Measurements from ENCODE around the gene KCNA3.

DNA sequence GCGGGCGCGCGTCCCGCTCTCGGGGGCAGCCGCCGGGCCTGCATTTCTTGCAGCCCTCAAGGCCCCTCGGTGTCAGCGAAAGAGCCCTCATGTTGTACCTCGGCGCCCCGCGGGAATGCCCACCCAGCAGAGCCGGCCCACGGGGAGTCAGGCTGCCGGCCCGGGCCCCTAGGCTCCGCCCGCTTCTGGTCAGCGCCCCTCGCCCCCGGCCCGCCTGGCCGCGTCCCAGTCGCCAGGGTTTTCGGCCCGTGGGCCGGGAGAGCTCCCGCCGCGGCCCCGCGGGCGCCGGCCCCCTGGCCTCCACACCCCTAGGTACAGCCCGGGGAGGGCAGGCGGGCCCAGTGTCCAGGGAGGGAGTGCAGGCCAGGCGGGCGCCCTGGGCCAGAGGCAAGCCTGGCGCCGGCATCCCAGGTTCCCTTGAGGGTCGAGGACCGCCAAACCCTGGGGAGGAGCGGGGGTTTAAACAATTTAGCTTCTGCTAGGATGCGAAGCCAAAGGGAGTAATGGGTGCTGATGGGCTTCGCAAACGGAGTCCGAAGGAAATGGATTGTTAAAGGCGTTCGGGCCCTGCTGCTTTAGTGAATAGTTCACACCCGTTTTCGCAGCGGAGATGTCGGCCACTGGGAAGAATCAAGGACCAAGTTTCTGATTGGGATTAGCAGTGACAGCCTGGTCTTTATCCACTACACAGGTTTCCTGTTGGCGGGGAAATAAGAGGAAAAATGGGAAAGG lies 486 bp upstream of the KCNA3 start:
- TF ChIP-seq POLR2AphosphoS5 (IDR thresholded peaks at IDR 0.05; ENCODE audit: low read depth, low read length) (no peak), TAF1 (IDR thresholded peaks at IDR 0.05; ENCODE audit: borderline replicate concordance, insufficient read depth, low read length) (no peak)

Data from PFSK-1 (cell line).